Right lobe of liver (tissue), 4 donors: ENCODE data around the gene SCN3B.

Experiments used
- POLR2A ChIP-seq: fragments of 450-650 bp; IDR thresholded peaks from one replicate; pipeline ENCODE4 v1.6.1; 2017; ENCODE audit warnings: antibody characterized with exemption, mild to moderate bottlenecking
- TF ChIP-seq, protein P1 (sequence below), 4 donors: fragments of 200-600 bp in 3 of 4; fragments of 450-650 bp in 1 of 4; IDR thresholded peaks; one replicate each; pipeline versions ENCODE4 v1.5.1 to v1.8.0; 2016 to 2022; ENCODE audit warnings: antibody characterized with exemption in 4 of 4, mild to moderate bottlenecking in 2 of 4
- donor health status: DM: no; HTN: no; CAD: no.
- donor health status: DM: no; HTN: no; CAD: no.
- donor health status: DM: no; HTN: yes; CAD: no.

DNA sequence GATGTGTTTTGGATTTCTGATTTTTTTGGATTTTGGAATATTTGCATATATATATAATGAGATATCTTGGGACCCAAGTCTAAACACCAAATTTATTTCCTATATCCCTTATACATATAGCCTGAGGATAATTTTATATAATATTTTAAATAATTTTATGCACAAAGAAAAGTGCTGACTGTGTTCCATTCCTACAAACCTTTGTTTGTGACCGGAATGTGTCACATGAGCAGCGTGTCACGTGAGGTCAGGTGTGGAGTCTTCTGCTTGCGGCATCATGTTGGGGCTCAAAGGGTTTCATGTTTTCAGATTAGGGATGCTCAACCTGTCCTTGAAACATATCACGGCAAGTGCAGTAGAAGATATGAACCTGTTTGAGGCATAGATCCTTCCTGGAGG is 65.6 kb downstream of the SCN3B start:
- TF ChIP-seq, protein P1, sequence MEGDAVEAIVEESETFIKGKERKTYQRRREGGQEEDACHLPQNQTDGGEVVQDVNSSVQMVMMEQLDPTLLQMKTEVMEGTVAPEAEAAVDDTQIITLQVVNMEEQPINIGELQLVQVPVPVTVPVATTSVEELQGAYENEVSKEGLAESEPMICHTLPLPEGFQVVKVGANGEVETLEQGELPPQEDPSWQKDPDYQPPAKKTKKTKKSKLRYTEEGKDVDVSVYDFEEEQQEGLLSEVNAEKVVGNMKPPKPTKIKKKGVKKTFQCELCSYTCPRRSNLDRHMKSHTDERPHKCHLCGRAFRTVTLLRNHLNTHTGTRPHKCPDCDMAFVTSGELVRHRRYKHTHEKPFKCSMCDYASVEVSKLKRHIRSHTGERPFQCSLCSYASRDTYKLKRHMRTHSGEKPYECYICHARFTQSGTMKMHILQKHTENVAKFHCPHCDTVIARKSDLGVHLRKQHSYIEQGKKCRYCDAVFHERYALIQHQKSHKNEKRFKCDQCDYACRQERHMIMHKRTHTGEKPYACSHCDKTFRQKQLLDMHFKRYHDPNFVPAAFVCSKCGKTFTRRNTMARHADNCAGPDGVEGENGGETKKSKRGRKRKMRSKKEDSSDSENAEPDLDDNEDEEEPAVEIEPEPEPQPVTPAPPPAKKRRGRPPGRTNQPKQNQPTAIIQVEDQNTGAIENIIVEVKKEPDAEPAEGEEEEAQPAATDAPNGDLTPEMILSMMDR (IDR thresholded peaks at IDR 0.05): no peak
- no peak for TF ChIP-seq POLR2A
